Prostate gland (tissue), 2 donors: ENCODE measurements around the gene RYR2.

Experiments
- POLR2AphosphoS5 ChIP-seq: sonication (generic); formaldehyde crosslinking; IDR thresholded peaks from one replicate; pipeline ENCODE4 v1.6.1; 2017; ENCODE audit warnings: antibody characterized with exemption
- TF ChIP-seq, protein P1 (sequence below), 4 experiments: fragments of 200-600 bp in 2 of 4; fragments of 450-650 bp in 2 of 4; sonication (generic) in 2 of 4; IDR thresholded peaks; 1 replicate in 3 of 4; 2 replicates in 1 of 4; pipeline ENCODE4 v1.5.1; 2016 to 2019; ENCODE audit warnings: antibody characterized with exemption in 4 of 4, mild to moderate bottlenecking in 2 of 4, moderate library complexity in 2 of 4

DNA sequence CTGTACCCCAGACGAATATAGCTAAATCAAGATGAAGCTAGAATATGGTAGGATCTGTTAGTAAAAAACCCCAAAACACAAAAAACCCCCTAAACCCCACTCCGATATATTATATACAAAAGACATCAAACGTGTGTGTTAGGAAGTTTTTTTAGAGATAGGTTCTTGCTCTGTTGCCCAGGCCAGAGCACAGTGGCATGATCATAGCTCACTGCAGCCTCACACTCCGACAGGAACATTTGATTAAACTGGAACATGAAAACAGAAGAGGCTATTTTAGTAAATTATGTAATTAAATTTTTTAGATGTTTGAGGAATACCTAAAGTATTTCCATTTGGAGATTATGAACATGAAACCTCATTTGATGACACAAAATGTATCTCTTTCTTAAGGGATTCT is 8.2 kb upstream of the RYR2 start:
- no peak for TF ChIP-seq POLR2AphosphoS5
- TF ChIP-seq, protein P1, sequence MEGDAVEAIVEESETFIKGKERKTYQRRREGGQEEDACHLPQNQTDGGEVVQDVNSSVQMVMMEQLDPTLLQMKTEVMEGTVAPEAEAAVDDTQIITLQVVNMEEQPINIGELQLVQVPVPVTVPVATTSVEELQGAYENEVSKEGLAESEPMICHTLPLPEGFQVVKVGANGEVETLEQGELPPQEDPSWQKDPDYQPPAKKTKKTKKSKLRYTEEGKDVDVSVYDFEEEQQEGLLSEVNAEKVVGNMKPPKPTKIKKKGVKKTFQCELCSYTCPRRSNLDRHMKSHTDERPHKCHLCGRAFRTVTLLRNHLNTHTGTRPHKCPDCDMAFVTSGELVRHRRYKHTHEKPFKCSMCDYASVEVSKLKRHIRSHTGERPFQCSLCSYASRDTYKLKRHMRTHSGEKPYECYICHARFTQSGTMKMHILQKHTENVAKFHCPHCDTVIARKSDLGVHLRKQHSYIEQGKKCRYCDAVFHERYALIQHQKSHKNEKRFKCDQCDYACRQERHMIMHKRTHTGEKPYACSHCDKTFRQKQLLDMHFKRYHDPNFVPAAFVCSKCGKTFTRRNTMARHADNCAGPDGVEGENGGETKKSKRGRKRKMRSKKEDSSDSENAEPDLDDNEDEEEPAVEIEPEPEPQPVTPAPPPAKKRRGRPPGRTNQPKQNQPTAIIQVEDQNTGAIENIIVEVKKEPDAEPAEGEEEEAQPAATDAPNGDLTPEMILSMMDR (IDR thresholded peaks at IDR 0.05) = no peak
